H1 (cell line): ENCODE measurements around the gene RGS6. TPM values are rescaled to one million over a fixed set of nuclear protein-coding genes. Genes with fewer than 3 reads are reported as not detected.

Experiments
- CTCF ChIA-PET: fragments of 300-600 bp; sonication (Branson Sonifier 250); formaldehyde crosslinking; loops from one replicate; lab custom pipeline; 2021; ENCODE audit not compliant: partially characterized antibody; lab: Charles Lee
- POLR2A ChIA-PET: fragments of 300-600 bp; sonication (Branson Sonifier 250); formaldehyde crosslinking; loops from one replicate; lab custom pipeline; 2021; ENCODE audit warnings: inconsistent platforms; ENCODE audit not compliant: partially characterized antibody; lab: Charles Lee
- DNase-seq, 2 experiments: peaks; one replicate each; pipeline versions ENCODE4 v3.0.0 to v3.0.0-alpha.2; 2010 to 2022; ENCODE audit warnings: low spot score in 2 of 2, low read depth in 1 of 2, mixed read lengths in 1 of 2
- FAIRE-seq: peaks from 2 replicates; lab custom pipeline; 2011; peaks lifted over from hg19 to GRCh38; lab: Jason Lieb, UNC
- H2AFZ ChIP-seq: 2 replicates; pipeline ENCODE4 v1.8.1; 2012; ENCODE audit warnings: low read length, inconsistent platforms
- H2AK5ac ChIP-seq: 2 replicates; pipeline ENCODE4 v1.6.1; 2013; ENCODE audit warnings: low read depth, low read length
- H2BK120ac ChIP-seq: replicated peaks from 2 replicates; pipeline ENCODE3; 2013; ENCODE audit warnings: low read depth, low read length, inconsistent platforms
- H2BK12ac ChIP-seq: 2 replicates; pipeline ENCODE4 v1.6.1; 2013; ENCODE audit warnings: low read depth, low read length
- H2BK15ac ChIP-seq: 2 replicates; pipeline ENCODE4 v1.6.1; 2013; ENCODE audit warnings: low read length
- H2BK20ac ChIP-seq: 2 replicates; pipeline ENCODE4 v1.6.1; 2013; ENCODE audit warnings: low read length
- H2BK5ac ChIP-seq: 2 replicates; pipeline ENCODE4 v1.6.1; 2013; ENCODE audit warnings: low read depth, low read length
- H3K14ac ChIP-seq: 2 replicates; pipeline ENCODE4 v1.6.1; 2013; ENCODE audit warnings: inconsistent platforms; ENCODE audit not compliant: insufficient read length
- H3K18ac ChIP-seq: 2 replicates; pipeline ENCODE4 v1.6.1; 2013; ENCODE audit warnings: low read length; ENCODE audit errors: extremely low read depth
- H3K23ac ChIP-seq: 2 replicates; pipeline ENCODE4 v1.6.1; 2013; ENCODE audit warnings: inconsistent platforms; ENCODE audit not compliant: insufficient read length
- H3K23me2 ChIP-seq: 2 replicates; pipeline ENCODE4 v1.6.1; 2013; ENCODE audit warnings: low read depth, low read length
- H3K27ac ChIP-seq: 2 replicates; pipeline ENCODE4 v1.6.1; 2011; ENCODE audit warnings: low read depth, low read length, inconsistent platforms
- H3K27me3 ChIP-seq, 4 experiments: replicated peaks in 1 of 4; 1 replicate in 1 of 4; 2 replicates in 3 of 4; pipeline versions ENCODE4 v1.6.1 to v1.8.1; 2011 to 2013; ENCODE audit warnings: low read length in 3 of 4, mild to moderate bottlenecking in 3 of 4, inconsistent platforms in 2 of 4, mixed read lengths in 2 of 4, moderate library complexity in 1 of 4; ENCODE audit not compliant: control insufficient read depth in 3 of 4, insufficient read depth in 3 of 4; ENCODE audit errors: extremely low read depth in 1 of 4
- H3K36me3 ChIP-seq, 4 experiments: 2 replicates each; pipeline versions ENCODE4 v1.6.1 to v1.8.1; 2011 to 2013; ENCODE audit warnings: mild to moderate bottlenecking in 4 of 4, low read length in 3 of 4, moderate library complexity in 2 of 4, control low read depth in 1 of 4, inconsistent platforms in 1 of 4; ENCODE audit not compliant: insufficient read depth in 4 of 4, control insufficient read depth in 2 of 4
- H3K4ac ChIP-seq: replicated peaks from 2 replicates; pipeline ENCODE3; 2013; ENCODE audit warnings: low read length, low read depth, mixed read lengths, inconsistent platforms; ENCODE audit not compliant: insufficient read length
- H3K4me1 ChIP-seq, 4 experiments: replicated peaks in 1 of 4; 1 replicate in 1 of 4; 2 replicates in 3 of 4; pipeline versions ENCODE4 v1.6.1 to v1.8.1; 2011 to 2013; ENCODE audit warnings: low read length in 3 of 4, inconsistent platforms in 2 of 4, mixed read lengths in 1 of 4; ENCODE audit not compliant: insufficient read depth in 4 of 4, control insufficient read depth in 3 of 4
- H3K4me2 ChIP-seq, 2 experiments: 2 replicates each; pipeline versions ENCODE4 v1.6.1 to v1.8.1; 2011 to 2013; ENCODE audit warnings: low read depth in 2 of 2, low read length in 2 of 2, control low read depth in 1 of 2, inconsistent platforms in 1 of 2, mild to moderate bottlenecking in 1 of 2; ENCODE audit not compliant: insufficient read depth in 1 of 2
- H3K4me3 ChIP-seq, 4 experiments: fragments of 200-600, 300-600 bp in 1 of 4; sonication (generic), shearing (Covaris generic), sonication (Bioruptor Twin) in 1 of 4; 2 replicates each; pipeline versions ENCODE4 v1.5.1 to v1.8.1; 2011 to 2016; ENCODE audit warnings: low read length in 4 of 4, low read depth in 3 of 4, control low read depth in 2 of 4, inconsistent platforms in 2 of 4, mild to moderate bottlenecking in 2 of 4, mixed read lengths in 1 of 4, moderate library complexity in 1 of 4; ENCODE audit not compliant: insufficient read depth in 2 of 4; ENCODE audit errors: extremely low read depth in 1 of 4
- H3K56ac ChIP-seq: replicated peaks from 2 replicates; pipeline ENCODE3; 2013; ENCODE audit warnings: low read depth, mild to moderate bottlenecking, mixed read lengths, low read length, inconsistent platforms; ENCODE audit not compliant: insufficient read length
- H3K79me1 ChIP-seq: 2 replicates; pipeline ENCODE4 v1.6.1; 2013; ENCODE audit warnings: low read depth, low read length, control low read depth
- H3K79me2 ChIP-seq, 2 experiments: 2 replicates each; pipeline versions ENCODE4 v1.6.1 to v1.8.1; 2012 to 2013; ENCODE audit warnings: low read length in 2 of 2, mild to moderate bottlenecking in 2 of 2, inconsistent platforms in 1 of 2; ENCODE audit not compliant: insufficient read depth in 2 of 2, control insufficient read depth in 1 of 2
- H3K9ac ChIP-seq, 4 experiments: replicated peaks in 1 of 4; 1 replicate in 1 of 4; 2 replicates in 3 of 4; pipeline versions ENCODE4 v1.6.1 to v1.8.1; 2011 to 2013; ENCODE audit warnings: low read depth in 3 of 4, low read length in 3 of 4, control low read depth in 2 of 4, mild to moderate bottlenecking in 2 of 4, moderate library complexity in 2 of 4, inconsistent platforms in 1 of 4; ENCODE audit errors: extremely low read depth in 1 of 4
- H3K9me3 ChIP-seq, 2 experiments: 2 replicates each; pipeline versions ENCODE4 v1.6.1 to v1.8.1; 2012 to 2013; ENCODE audit warnings: mild to moderate bottlenecking in 2 of 2, moderate library complexity in 2 of 2, control low read depth in 1 of 2, inconsistent platforms in 1 of 2, low read depth in 1 of 2, low read length in 1 of 2, mixed read lengths in 1 of 2; ENCODE audit not compliant: insufficient read depth in 2 of 2
- H4K20me1 ChIP-seq, 2 experiments: replicated peaks in 1 of 2; 2 replicates each; pipeline versions ENCODE3 to v1.8.1; 2011 to 2013; ENCODE audit warnings: inconsistent platforms in 2 of 2, low read length in 2 of 2, mild to moderate bottlenecking in 1 of 2; ENCODE audit not compliant: insufficient read depth in 2 of 2, control insufficient read depth in 1 of 2
- H4K5ac ChIP-seq: 2 replicates; pipeline ENCODE4 v1.6.1; 2013; ENCODE audit warnings: low read length, low read depth, mixed read lengths, inconsistent platforms; ENCODE audit not compliant: insufficient read length
- H4K8ac ChIP-seq: 2 replicates; pipeline ENCODE4 v1.8.0; 2013; ENCODE audit warnings: mild to moderate bottlenecking, moderate library complexity, low read length, inconsistent platforms; ENCODE audit not compliant: insufficient read depth; ENCODE audit errors: extremely low read depth
- H4K91ac ChIP-seq: replicated peaks from 2 replicates; pipeline ENCODE3; 2013; ENCODE audit warnings: low read length, mixed read lengths, inconsistent platforms; ENCODE audit not compliant: insufficient read length
- BRCA1 ChIP-seq: IDR thresholded peaks from 2 replicates; pipeline ENCODE4 v1.6.1; 2012; ENCODE audit warnings: low read depth, low read length, improper control_type of control experiment
- GTF2F1 ChIP-seq: IDR thresholded peaks from 2 replicates; pipeline ENCODE4 v1.6.1; 2012; ENCODE audit warnings: low read depth, low read length, improper control_type of control experiment, borderline replicate concordance
- JUND ChIP-seq: IDR thresholded peaks from 2 replicates; pipeline ENCODE4 v1.6.1; 2011; ENCODE audit warnings: mild to moderate bottlenecking, improper control_type of control experiment, low read length
- MAFK ChIP-seq: IDR thresholded peaks from 2 replicates; pipeline ENCODE4 v1.6.1; 2012; ENCODE audit warnings: low read depth, mild to moderate bottlenecking, improper control_type of control experiment, low read length
- PHF8 ChIP-seq: fragments of 200-600 bp; sonication (generic); conservative IDR thresholded peaks from 2 replicates; pipeline ENCODE4 v1.7.1; 2012; ENCODE audit warnings: low read depth, mild to moderate bottlenecking, inconsistent platforms, low read length, moderate library complexity
- SP2 ChIP-seq: IDR thresholded peaks from 2 replicates; pipeline ENCODE4 v1.6.1; 2012; ENCODE audit warnings: mild to moderate bottlenecking, low read length, inconsistent platforms
- TCF12 ChIP-seq: IDR thresholded peaks from 2 replicates; pipeline ENCODE4 v1.6.1; 2011; ENCODE audit warnings: low read depth, mild to moderate bottlenecking, low read length
- WGBS, 2 experiments: shearing (Covaris generic) in 1 of 2; methylation state at CpG; one replicate each; pipeline versions ENCODE4 v1.1.6 to v1.1.7; 2013 to 2015; ENCODE audit warnings: low lambda C conversion rate in 2 of 2, mixed read lengths in 2 of 2, inconsistent platforms in 1 of 2, low coverage in 1 of 2, missing lambda C conversion rate in 1 of 2; ENCODE audit not compliant: insufficient replicate concordance in 2 of 2, insufficient coverage in 1 of 2, insufficient read length in 1 of 2; ENCODE audit errors: extremely low coverage in 1 of 2, missing lambda C conversion rate in 1 of 2; 5-methylcytosine and 5-hydroxymethylcytosine counted together
- polyA plus RNA-seq, 7 experiments: library from polyadenylated mRNA; depleted of rRNA in 3 of 7; stranded (reverse) in 5 of 7; unstranded in 2 of 7; fragments of >200 nt in 5 of 7; fragments of 200-250 nt in 2 of 7; gene quantifications; 1 replicate in 5 of 7; 2 replicates in 1 of 7; 4 replicates in 1 of 7; pipeline versions ENCODE4 v1.2.1 to v1.2.3, GENCODE V29; 2011 to 2013; ENCODE audit warnings: missing spikeins in 2 of 7, mixed read lengths in 2 of 7
- total RNA-seq: library from RNA; stranded (reverse); fragmentation: NEBNext Ultra II Directional; extraction: Animal tissue kit (Norgen Biotek cat#: 25700); gene quantifications from 2 replicates; pipeline ENCODE4 v1.2.1, GENCODE V29; 2021

RGS6 gene
- total and polyA plus RNA-seq, 2 of the 8 experiments (the other 6 are each of a cell fraction or from before 2014, with no cell fraction given): 0.26 to 1.1 TPM

GRCh38 chr14:72444701-72445100 lies 512.5 kb downstream of the RGS6 start:
- H3K18ac ChIP-seq: no peak overlapping the region
- no peaks in the 10 kb centered on the region; the same call in 1 of the 2 replicates for H3K23me2 ChIP-seq
- H4K5ac ChIP-seq: no peak overlapping the region
- DNase-seq (no peak), FAIRE-seq (no peak)
- WGBS, 2 experiments: 79% methylated on average over 6 of the region's 6 CpGs; no CpG with 5 or more reads in 1 of the 2 experiments
- H3K9me3 ChIP-seq: no peaks in the 10 kb centered on the region
- no peak overlapping the region for H2AFZ ChIP-seq
- no peak overlapping the region for H3K56ac ChIP-seq
- H2BK120ac ChIP-seq: no peak overlapping the region
- H2AK5ac ChIP-seq: no peak overlapping the region
- no peak overlapping the region for H3K4ac ChIP-seq
- POLR2A ChIA-PET: no interaction called here
- H3K9ac ChIP-seq: no peak overlapping the region
- H4K91ac ChIP-seq: no peak overlapping the region
- H2BK20ac ChIP-seq: no peak overlapping the region
- CTCF ChIA-PET: no interaction called here
- no peak overlapping the region for H2BK5ac ChIP-seq
- H2BK12ac ChIP-seq: no peak overlapping the region
- H3K23ac ChIP-seq: no peak overlapping the region
- no peak overlapping the region for H4K8ac ChIP-seq
- H3K14ac ChIP-seq: no peak overlapping the region
- no peak overlapping the region for H3K4me2 ChIP-seq
- no peaks in the 10 kb centered on the region for H3K36me3 ChIP-seq
- H2BK15ac ChIP-seq: no peak overlapping the region
- no peaks in the 10 kb centered on the region for H3K79me1 ChIP-seq
- H3K27me3 ChIP-seq: no peaks in the 10 kb centered on the region; a peak in 1 of 7 replicates
- H3K4me1 ChIP-seq: no peaks in the 10 kb centered on the region
- H3K79me2 ChIP-seq: no peaks in the 10 kb centered on the region
- H4K20me1 ChIP-seq: no peaks in the 10 kb centered on the region
- H3K27ac ChIP-seq: no peak overlapping the region
- H3K4me3 ChIP-seq: no peak overlapping the region
- no peak for TF ChIP-seq PHF8
- no peak for TF ChIP-seq BRCA1
- TF ChIP-seq TCF12: no peak
- TF ChIP-seq MAFK: no peak
- TF ChIP-seq JUND: no peak
- no peak for TF ChIP-seq GTF2F1
- TF ChIP-seq SP2: no peak
- TF ChIP-seq, all 59 proteins: peak for 0
